OCI-LY7 (cell line): Measurements from ENCODE around the gene LRIG1.

Source experiments
- EZH2phosphoT487 ChIP-seq: fragments of 200-600 bp; sonication (generic); IDR thresholded peaks from 2 replicates; pipeline ENCODE4 v1.6.1; 2018; ENCODE audit warnings: low read depth, borderline replicate concordance, mild to moderate bottlenecking, mixed run types, antibody characterized with exemption, low read length, moderate library complexity, mixed read lengths
- TF ChIP-seq, protein P1 (sequence below): fragments of 200-600 bp; sonication (generic); conservative IDR thresholded peaks from 2 replicates; pipeline ENCODE4 v1.5.1; 2014; ENCODE audit warnings: mild to moderate bottlenecking, antibody characterized with exemption, low read length, moderate library complexity, mixed read lengths

DNA sequence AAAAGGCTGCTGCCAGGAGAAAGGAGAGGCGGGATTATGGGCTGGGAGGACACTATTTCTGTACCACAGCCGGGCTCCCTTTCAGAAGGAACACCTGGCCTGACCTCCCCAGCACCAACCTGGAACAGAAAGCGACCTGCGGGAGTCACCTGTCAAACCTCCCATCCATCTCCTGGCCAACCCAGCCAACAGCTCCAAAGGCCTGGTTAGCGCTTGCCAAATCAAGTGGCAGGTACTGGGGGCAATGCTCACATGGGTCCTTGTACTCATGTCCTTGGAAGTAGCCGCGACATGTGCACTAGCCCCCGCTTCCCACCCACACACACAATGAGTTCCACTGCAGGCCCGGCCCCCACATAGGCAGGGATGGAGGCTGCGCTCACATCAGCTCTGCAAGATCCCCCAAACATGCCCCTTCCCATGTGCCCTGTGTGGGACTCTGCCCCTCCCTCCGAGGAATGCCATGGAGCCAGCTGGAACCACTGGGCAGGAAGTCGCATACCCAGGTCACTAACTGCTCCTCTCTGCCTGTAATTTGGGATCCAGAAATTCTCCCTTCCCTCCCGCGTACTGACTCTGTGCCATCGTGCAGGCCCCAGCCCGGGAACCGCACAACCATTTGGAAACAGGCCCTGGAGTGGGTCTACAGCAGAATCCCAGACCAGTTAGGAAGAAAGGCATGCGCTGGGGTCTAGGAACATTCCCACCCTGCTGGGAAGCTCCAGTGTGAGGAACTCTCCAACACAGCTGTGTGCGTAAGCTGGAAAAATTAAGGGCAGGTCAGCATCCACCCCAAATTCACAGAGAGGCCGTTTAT, 98.9 kb downstream of the LRIG1 start:
- TF ChIP-seq, protein P1, sequence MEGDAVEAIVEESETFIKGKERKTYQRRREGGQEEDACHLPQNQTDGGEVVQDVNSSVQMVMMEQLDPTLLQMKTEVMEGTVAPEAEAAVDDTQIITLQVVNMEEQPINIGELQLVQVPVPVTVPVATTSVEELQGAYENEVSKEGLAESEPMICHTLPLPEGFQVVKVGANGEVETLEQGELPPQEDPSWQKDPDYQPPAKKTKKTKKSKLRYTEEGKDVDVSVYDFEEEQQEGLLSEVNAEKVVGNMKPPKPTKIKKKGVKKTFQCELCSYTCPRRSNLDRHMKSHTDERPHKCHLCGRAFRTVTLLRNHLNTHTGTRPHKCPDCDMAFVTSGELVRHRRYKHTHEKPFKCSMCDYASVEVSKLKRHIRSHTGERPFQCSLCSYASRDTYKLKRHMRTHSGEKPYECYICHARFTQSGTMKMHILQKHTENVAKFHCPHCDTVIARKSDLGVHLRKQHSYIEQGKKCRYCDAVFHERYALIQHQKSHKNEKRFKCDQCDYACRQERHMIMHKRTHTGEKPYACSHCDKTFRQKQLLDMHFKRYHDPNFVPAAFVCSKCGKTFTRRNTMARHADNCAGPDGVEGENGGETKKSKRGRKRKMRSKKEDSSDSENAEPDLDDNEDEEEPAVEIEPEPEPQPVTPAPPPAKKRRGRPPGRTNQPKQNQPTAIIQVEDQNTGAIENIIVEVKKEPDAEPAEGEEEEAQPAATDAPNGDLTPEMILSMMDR, result no peak
- no peak for TF ChIP-seq EZH2phosphoT487
